HG02943 (cell line): Measurements from ENCODE around the gene CTCF.
"Not testable (repeated sequence)": the region's sequence is repeated elsewhere in the genome, so short reads cannot be mapped to it uniquely, and the experiment has no call there.

ENCODE experiments used
- ATAC-seq: cut with Tn5 transposase; IDR thresholded peaks from one replicate; pipeline ENCODE4 v1.9.1; 2021; ENCODE audit warnings: mild to moderate bottlenecking, low read depth, moderate library complexity; ENCODE audit not compliant: unreplicated experiment

The CTCF gene, protein sequence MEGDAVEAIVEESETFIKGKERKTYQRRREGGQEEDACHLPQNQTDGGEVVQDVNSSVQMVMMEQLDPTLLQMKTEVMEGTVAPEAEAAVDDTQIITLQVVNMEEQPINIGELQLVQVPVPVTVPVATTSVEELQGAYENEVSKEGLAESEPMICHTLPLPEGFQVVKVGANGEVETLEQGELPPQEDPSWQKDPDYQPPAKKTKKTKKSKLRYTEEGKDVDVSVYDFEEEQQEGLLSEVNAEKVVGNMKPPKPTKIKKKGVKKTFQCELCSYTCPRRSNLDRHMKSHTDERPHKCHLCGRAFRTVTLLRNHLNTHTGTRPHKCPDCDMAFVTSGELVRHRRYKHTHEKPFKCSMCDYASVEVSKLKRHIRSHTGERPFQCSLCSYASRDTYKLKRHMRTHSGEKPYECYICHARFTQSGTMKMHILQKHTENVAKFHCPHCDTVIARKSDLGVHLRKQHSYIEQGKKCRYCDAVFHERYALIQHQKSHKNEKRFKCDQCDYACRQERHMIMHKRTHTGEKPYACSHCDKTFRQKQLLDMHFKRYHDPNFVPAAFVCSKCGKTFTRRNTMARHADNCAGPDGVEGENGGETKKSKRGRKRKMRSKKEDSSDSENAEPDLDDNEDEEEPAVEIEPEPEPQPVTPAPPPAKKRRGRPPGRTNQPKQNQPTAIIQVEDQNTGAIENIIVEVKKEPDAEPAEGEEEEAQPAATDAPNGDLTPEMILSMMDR

DNA sequence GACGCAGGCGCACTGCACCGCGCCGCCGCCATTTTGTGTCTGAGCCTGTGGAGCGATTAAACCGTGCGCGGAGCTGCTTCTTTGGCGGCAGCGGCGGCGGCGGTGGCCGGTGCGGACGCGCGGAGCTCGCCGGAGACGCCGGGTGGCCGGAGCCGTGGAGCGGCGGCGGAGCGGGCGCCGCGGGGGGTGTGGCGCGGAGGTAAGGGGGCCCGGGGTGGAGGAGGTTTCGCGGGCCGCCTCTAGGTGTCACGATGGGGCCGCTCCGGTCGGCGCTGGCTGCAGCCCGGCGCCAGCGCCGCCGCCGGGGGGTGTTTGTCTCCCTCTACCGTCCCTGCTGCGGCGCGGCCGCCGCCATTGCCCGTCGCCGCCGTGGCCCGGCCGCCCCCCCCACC, at the start of gene CTCF:
Gene CTCF (plus strand): TSS at position 1 of the 392 bp plus-strand sequence. CDS start 48,307 bp downstream, outside the sequence.
- peak; percentile 41 for ATAC-seq

DNA sequence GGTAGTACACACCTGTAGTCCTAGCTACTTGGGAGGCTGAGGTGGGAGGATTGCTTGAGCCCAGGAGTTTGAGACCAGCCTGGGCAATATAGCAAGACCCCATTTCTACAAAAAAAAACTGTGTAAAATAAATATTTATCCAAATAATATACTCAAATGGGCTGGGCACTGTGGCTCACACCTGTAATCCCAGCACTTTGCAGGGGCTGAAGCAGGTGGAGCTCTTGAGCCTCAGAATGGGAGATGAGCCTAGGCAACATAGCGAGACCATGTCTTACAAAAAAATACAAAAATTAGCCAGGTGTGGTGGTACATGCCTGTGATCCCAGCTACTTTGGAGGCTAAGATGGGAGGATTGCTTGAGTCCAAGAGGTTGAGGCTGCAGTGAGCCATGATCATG, 48.4 kb upstream of the CTCF start:
- ATAC-seq, result not testable (repeated sequence)

DNA sequence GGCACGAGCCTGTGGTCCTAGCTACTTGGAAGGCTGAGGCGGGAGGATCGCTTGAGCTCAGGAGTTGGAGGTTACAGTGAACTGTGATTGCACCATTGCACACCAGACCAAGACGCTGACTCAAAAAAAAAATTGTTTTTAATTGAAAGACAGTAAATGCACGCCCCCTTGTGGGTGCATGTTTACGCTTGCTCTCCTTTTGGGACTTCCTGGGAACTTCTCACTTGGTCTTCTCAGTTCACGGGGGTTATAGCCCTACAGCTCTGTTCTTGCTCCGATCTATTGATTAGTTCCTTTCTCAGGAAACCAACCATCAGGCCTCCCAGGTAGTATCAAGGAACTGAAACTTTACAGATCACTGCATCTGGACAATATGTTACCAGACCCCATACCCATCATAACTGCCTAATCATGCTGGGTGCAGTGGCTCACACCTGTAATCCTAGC, 47.9 kb upstream of the CTCF start:
- peak; percentile 46 for ATAC-seq

DNA sequence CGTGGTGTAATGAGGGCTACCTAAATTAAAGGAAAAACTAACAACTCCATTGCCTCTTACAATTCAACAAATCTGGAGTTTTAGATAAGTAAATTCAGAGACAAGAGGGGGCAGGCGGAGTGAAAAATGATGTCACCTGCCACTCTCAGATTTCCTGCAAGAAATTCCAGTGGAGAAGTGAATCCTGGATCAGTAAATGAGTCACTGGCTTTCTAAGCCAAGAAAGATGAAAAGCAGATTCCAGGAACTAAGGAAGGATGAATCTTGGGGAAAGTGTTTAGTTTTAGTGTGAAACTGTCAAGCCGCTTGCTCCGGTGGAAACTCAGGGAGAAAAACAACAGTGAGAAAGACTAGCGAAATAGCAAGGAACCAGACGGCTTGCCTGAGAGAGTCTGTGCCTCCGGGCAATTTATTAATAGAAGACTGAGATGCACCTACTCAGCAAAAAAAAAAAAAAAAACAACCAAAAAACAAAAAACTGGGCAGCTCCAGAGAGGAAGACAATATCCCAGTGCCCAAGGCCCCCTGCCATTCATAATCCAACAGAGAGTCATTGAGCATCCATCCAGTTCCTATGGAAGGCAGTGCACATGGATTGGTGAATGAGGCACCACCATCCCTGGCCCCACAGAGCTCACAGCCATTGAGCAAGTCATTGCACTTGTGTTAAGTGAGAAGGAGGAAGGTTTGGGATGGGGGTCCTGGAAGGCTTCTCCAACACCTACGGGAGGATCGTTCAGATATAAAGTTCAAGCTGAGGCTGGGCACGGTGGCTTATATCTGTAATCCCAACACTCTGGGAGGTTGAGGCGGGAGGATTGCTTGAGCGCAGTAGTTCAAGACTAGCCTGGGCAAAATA, 45.8 kb upstream of the CTCF start:
- no peak for ATAC-seq

DNA sequence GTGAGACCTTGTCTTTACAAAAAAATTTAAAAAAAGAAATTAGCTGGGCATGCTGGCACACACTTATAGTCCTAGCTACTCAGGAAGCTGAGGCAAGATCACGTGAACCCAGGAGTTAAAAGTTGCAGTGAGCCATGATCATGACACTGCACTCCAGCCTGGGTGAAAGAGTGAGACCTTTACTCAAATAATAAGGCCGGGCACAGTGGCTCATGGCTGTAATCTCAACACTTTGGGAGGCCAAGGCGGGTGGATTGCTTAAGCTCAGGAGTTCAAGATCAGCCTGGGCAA, 45.2 kb upstream of the CTCF start:
- no peak for ATAC-seq

DNA sequence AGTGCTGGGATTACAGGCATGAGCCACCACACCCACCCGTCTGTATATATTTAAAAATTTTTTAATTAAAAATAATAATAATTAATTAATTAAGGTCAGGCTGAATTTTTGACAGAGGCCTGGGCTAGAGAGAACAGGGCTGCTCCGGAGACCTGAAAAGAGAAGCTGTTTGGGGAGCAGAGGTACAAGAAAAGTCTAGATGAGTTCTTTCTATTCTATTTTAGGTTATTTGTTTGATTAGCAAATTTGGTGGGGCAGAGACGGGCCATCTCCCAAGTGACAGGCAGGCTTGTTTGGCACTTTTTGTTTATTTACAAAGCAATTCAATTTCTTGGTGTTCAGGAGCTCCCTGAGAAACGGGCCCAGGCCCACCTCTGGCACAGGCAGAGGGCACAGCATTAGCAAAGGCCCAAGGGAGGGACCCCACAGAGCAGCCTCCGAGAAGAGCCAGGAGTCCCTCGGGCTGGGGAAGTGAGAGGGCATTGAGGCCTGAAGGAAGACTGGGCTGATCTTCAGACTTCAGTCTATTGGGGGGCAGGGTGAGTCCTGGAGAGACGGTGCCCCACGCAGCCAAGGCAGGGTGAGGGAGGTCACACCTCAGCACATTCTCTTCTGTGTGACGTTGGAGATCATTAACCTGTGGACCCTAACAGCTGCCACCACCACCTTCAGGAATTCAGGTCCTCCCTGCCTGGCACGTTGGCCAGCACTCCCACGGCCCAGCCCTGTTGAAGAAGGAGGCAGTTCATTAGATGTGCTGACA, 44.5 kb upstream of the CTCF start:
- no peak for ATAC-seq

DNA sequence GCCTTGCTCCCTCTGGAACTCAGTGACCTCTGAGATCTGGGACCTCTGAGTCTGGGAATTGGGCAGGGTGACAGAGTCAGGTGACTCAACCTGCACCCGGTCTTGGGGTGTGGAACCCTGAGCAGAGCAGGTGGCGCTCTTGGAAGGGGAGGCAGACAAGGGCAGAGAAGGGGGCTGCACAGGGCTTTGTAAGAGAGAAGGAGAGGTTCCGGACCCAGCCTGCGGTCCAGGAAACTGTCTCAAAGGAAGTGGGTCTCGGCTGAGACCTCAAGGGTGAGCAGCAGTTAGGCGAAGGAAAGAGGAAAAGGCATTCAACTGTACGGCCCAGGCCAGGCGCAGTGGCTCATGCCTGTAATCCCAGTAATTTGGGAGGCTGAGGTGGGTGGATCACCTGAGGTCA, 43.6 kb upstream of the CTCF start:
- no peak for ATAC-seq

DNA sequence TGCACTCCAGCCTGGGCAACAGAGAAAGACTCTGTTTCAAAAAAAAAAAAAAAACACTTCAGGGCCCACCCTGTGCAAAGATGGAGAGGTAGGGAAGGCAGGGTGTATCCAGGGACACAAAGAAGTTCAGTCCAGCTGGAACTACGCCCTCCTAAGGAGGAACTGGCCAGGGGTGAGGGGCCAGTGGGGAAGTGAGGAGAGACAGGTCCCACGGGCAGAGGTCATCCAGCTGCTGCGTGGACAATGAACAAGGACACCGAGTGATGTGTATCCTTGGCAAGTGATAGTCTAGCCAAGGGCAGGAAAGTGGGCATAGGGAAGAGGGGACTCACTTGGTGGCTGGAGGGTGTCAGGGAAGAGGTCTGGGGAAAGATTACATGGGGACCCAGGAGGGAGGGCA, 43.1 kb upstream of the CTCF start:
- no peak for ATAC-seq

DNA sequence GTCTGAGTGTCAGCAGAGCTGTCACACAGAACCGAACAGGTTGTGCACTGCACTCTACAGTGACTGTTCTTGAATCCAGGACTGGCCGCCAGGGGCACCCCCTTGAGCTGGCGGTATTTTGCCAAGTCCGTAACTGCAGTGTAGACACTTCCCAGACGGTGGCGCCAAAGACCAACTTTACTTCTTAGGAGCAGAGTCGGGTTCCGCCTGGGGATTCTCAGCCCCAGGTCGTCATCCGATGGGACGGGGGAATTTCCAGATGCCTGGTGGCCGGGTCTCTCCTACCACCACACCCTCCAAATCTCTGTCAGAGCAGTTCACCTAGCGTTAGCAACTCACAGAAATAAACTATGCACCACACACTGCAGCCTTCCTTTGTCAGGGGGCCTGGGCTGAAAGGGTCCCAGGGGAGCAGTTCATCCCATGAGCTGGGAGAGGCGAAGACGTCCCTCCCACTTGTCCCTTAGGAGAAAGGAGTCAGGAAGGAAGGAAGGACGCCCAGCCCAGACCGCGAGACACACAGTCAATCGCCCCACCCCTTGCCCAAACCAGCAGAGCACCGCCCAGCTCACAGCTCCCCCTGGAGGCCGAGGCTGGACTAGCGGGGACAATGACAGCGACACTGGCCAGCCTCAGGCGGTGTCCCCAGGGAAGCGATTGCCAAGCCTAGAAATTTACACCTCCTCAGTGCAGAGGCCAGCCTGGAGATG, 41.1 kb upstream of the CTCF start:
- peak; percentile 56 for ATAC-seq

DNA sequence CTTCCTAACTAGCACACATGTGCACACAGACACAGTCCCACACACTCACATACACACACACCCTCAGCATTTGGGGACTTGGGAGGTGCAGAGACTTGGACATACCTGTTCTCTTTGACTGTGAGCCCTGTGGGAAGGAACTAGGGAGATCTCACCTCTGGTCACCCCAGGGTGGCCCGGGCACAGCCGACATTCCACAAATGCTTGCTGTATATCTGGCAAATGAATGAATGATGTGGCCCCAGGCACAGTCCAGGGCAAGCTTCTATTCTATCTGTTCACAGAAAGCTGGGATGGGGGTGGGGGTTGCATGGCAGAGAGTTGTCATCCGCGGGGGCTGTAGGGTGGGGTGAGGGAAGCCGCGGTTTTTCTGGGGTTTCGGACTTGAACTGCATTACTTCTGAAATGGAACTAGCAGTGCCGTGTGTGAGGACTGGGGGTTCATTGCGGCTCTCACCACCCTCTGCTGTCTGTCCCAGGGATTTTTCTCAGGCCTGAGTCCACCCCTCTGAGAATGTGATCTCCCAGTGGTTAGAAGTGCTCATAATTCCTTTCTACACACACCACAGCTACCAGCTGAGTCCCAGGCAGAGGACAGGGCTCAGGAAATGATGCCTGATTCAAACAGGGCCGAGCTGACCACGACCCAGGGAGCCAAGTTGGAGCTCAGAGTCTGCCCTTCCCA, 37.0 kb upstream of the CTCF start:
- ATAC-seq, result no peak

DNA sequence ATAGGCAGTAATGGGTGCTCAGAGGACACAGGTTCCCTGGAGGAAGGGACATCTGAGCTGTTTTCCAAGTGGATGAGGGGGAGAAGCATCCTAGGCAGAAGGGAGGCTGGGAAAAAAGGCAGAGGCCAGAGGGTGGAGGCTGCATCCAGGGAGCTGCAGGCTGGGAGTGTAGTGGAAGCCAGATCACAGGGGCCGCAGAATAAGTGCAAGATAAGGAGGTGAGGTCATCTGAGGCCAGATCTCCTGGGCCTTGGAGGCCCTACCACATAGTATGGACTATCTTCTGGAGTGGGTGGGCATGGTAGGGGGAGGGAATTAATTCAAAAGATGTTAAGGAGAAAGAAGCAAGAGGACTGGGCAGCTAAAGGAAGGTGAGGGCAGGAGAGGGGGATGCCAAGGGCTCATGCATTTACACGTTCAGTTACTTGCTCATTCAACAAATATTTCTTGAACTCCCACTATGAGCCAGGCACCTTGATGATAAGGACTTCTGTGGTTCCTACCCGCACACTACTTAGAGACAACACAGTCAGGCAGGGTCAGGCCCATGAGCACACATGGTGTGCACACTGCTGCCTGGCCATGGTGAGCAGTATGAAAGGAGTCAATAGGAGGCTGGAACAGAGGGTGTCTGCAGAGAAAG, 36.1 kb upstream of the CTCF start:
- no peak for ATAC-seq

DNA sequence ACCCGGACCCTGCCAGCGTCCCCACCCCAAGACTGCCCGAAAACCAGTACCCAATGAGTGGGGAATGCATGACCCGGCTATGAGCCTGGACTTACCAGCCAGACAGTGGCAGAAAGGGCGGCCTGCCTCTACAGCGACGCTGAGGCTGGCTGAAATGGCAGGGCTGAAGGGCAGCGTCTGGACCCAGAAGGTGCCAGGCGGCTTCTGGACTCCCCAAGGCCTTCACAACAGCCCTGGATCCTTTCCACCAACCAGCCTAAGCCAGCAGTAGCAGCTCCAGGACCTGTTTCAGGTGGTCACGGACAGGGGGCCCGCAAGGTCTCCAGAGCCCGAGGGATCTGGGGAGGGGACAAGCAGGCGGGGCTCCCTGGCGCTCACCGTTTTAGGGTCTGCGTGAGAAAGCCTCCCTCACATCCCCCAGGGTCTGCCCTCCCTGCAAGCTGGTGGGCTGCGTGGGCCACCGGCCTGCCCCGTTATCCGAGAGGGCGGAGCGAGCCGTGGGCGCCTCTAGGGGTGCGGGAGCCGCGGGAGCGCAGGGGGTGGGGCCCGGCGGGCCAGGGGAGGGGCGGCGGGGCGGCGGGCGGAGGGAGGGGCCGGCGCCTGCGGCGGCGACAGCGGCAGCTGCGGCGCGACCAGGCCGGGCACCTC, 34.0 kb upstream of the CTCF start, which contains the start of gene RIPOR1:
Gene RIPOR1 (plus strand): TSS at position 608 of the 648 bp plus-strand sequence. CDS start 9,618 bp downstream, outside the sequence.
- ATAC-seq, result no peak

DNA sequence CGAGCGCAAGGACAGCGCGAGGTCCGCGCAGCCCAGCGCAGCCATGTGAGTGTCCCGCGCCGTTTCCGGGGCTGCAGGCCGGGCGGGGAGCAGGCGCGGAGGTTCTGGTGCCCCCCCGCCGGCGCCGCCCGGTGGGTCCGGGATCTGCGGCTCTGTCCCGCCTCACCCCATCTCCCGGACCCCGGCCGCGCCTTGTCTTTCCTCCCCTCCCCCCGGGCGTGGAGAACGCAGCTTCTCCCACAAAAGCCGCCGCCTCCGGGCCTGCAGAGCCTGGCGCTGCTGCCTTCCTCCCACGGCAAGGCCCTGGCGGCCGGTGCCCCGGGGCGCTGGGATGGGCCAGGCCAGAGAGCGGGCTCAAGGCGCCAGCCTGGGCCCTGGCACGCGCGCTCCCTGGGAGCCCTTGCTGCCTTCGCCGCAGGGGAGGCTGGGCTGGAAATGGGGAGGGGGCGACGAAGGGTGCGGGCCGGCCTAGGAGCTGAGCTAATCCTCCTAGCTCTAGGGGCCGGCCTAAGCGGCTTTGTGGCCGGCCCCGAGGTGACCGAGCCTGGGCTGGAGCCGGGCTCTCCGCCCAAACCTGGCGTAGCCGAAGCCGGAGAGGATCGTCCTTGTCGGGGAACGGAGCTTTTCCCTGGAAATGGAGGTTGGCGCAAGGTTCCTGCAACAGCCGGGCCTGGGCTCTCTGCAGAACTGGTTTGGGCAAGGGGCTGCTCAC, 33.3 kb upstream of the CTCF start:
- no peak for ATAC-seq

DNA sequence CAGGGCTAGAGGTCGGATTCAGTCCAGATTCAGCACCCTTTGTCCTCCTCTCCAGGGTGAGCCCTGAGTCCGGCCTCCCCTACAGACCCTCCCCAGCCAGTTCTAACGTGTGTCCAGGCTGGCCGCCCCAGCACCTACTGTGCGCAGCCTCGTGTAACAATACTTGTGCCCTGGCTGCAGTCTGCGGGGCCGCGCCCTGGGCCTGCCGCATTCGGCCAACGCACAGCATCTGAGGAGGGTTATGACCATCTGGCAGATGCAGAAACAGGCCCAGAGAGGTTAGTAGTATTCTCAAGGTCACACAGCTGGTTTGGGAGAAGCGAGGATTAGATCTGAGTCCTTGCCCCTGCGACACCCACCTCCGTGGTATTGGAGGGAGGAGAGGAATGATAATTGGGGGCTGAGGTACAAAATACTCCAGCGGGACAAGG, 32.7 kb upstream of the CTCF start:
- no peak for ATAC-seq

DNA sequence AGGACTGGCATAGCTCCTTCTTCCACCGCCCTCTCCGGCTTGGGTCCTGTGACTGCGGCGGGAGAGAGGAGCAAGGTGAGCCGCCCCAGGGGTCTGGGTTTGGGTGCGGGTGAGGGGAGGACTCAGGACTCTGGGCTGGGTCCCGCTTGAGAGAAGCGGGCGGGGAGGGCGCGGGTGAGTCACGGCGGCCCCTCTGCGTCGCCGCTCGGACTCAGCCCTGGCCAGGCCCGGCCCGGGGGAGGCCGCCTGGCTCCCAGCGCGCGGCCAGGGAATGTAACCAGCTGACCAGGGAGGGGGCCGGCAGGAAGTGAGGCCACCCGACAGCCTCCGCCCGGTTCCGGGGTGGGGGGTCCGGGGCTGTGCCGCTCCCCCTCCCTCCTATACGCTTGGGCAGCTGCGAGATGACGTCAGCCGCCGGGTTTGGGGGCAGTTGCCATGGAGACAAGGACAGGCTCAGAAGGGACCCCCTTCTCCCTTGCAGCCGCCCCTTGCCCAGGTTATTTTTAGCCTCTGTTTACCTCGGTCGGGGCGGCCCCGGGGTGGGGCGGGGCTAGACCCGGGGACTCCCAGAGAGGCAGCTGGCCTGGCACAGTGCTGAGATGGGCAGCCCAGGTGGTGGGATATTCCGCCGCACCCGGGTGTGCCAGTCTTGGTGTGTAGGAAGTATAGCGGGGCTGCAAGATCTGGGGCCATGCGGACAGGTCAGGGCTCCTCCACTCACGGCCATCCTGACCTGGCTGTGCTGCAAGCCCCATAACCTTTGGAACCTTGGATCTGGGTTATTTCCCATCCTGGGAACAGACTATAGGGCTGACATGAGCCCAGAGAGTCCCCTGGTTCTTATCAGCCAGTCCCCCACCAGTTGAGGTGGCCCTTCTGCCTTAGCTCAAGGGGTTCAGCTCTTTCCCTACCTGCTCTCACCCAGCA, 32.0 kb upstream of the CTCF start:
- ATAC-seq, result no peak

DNA sequence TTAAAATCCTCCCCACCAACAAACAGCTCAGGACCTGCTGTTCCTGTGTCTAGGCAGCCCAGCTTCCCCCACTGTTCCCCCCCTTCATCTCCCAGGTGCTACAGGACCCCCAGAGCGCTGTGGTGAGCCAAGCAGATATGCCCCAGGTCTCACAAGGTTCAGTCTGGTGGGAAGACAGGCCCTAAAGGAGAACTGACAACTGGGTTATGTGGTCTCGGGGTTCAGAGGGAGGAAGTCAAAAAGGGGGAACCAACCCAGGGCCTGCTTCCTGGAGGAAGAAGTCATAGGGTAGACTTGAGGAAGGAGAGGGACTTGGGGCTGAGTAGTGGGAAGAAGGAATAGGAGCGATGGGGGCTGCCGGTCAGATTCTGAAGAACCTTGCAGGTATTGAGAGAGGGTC, 31.1 kb upstream of the CTCF start:
- no peak for ATAC-seq
